A549 treated with ZK216348 at 1 μM for 4 hours (cell line): ENCODE results near the gene OR8B4. TPM values are rescaled to one million over a fixed set of nuclear protein-coding genes. Genes with fewer than 3 reads are reported as not detected.

ENCODE experiments used
- total RNA-seq: library from RNA; stranded (reverse); fragments of 200-300 nt; extraction: Qiagen RNA extraction; gene quantifications from 5 replicates; pipeline ENCODE4 v1.2.3, GENCODE V29; 2022; ENCODE audit warnings: low read depth

The OR8B4 gene, protein sequence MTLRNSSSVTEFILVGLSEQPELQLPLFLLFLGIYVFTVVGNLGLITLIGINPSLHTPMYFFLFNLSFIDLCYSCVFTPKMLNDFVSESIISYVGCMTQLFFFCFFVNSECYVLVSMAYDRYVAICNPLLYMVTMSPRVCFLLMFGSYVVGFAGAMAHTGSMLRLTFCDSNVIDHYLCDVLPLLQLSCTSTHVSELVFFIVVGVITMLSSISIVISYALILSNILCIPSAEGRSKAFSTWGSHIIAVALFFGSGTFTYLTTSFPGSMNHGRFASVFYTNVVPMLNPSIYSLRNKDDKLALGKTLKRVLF
- not detected in 5 replicates for total RNA-seq

DNA sequence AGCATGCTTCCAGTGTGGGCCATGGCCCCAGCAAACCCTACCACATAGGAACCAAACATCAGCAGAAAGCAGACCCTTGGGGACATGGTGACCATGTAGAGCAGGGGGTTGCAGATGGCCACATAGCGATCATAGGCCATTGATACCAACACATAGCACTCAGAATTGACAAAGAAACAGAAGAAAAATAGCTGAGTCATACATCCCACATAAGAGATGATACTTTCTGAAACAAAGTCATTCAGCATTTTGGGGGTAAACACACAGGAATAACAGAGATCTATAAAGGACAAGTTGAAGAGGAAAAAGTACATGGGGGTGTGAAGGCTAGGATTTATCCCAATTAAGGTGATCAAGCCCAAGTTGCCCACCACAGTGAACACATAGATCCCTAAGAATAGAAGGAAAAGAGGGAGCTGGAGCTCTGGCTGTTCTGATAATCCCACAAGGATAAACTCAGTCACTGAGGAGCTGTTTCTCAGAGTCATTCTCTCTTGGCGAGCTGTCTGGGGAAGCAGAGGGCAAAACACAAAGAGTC is at the start of gene OR8B4:
Gene OR8B4, minus strand, starts transcription at position 488 of the 538 bp plus-strand sequence. Its CDS starts 0 bp downstream, at position 488.

DNA sequence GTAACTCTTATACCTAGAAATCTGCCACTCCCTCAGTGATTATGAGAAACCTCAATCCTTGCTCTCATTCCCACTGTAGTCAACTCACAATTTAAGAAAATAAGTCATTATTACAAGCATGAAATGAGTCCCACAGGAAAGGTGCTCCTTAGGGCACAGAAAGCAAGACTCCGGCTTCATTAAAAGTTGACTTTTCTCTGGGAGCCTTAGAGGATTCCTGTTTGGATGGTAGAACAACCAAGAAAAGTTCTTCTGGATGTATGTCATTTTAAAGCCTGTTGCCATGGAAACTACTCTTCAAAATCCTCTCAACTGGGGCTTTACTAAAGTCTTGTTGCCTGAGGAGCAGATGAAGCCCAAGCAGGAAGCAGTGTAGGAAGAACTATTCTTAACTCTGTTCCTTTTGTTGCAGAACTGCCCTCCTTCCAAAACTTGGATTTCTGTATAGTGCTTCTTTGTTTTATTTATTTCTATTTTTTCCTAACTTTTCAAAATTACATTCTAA is 21.0 kb upstream of the OR8B4 start, which contains the start of gene OR8B8:
Gene OR8B8, minus strand, starts transcription at position 51 of the 505 bp plus-strand sequence. CDS start 4,611 bp downstream, outside the sequence.

DNA sequence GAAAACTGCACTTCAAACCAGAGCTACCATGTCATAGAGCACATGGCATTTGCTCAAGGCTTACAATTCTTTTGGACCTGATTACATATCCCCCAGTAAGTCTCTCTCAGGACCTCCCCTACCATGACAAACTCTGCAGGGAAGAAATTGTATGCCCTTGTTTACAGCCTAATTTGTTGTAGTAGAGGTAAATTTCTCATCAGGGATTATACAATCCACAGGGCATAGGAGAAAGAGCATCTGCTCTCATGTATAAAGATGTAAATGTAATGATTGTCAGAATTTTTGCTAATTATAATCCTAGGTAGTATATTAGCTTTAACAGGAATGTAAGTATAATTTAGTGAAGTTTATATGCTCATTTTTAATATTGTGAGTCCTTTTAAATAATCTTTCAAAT is 25.7 kb downstream of the OR8B4 start, which contains the start of gene OR8B3:
Gene OR8B3, minus strand, starts transcription at position 101 of the 400 bp plus-strand sequence. CDS start 1,673 bp downstream, outside the sequence.

DNA sequence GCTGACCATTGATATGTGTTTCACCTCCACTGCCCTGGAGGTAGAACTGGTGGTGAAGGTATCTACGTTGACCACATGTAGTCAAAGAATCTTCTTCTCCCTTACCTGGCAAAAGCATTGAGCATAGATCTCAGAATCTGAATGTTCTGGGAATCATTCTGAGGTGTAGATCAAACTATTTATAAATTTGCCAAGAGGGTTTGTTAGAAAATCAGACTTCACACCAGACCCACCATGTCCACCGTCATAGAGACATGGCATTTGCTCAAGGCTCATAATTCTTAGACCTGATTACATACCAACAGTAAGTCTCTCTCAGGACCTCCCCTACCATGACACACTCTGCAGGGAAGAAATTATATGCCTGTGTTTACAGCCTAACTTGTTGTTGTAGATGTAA is 40.3 kb downstream of the OR8B4 start, which contains the start of gene OR8B2:
Gene OR8B2, minus strand, starts transcription at position 101 of the 400 bp plus-strand sequence. CDS start 1,156 bp downstream, outside the sequence.

Other genes starting within 250 kb of the OR8B4 start
- not detected in 5 replicates for gene OR10D3, start 241.5 kb downstream of the OR8B4 start, total RNA-seq
- gene OR8G1, start 183.8 kb downstream of the OR8B4 start, total RNA-seq: not detected in 5 replicates
- gene OR8G5, start 168.5 kb downstream of the OR8B4 start, total RNA-seq: not detected in 5 replicates
- gene OR8D1, start 110.9 kb downstream of the OR8B4 start, total RNA-seq: not detected in 5 replicates
- gene OR8D2, start 104.7 kb downstream of the OR8B4 start, total RNA-seq: not detected in 5 replicates
- not detected in 5 replicates for gene OR8B2, start 40.4 kb downstream of the OR8B4 start, total RNA-seq
- gene OR8B3, start 25.8 kb downstream of the OR8B4 start, total RNA-seq: not detected in 5 replicates
- not detected in 5 replicates for gene OR8B8, start 20.8 kb upstream of the OR8B4 start, total RNA-seq
- not detected in 5 replicates for gene OR8B12, start 118.8 kb upstream of the OR8B4 start, total RNA-seq
- gene OR8A1, start 145.1 kb upstream of the OR8B4 start, total RNA-seq: not detected in 5 replicates
- not detected in 5 replicates for gene PANX3, start 186.6 kb upstream of the OR8B4 start, total RNA-seq
- 14.5 to 17.7 TPM (median 16.9 TPM) in 5 replicates for gene TBRG1, start 198.0 kb upstream of the OR8B4 start, total RNA-seq
- 12.0 to 16.3 TPM (median 13.1 TPM) in 5 replicates for gene SIAE, start 248.9 kb upstream of the OR8B4 start, total RNA-seq
- gene SPA17, start 249.0 kb upstream of the OR8B4 start, total RNA-seq: 15.7 to 43.3 TPM (median 19.0 TPM) in 5 replicates